ENCODE measurements around the gene KLK8.

DNA sequence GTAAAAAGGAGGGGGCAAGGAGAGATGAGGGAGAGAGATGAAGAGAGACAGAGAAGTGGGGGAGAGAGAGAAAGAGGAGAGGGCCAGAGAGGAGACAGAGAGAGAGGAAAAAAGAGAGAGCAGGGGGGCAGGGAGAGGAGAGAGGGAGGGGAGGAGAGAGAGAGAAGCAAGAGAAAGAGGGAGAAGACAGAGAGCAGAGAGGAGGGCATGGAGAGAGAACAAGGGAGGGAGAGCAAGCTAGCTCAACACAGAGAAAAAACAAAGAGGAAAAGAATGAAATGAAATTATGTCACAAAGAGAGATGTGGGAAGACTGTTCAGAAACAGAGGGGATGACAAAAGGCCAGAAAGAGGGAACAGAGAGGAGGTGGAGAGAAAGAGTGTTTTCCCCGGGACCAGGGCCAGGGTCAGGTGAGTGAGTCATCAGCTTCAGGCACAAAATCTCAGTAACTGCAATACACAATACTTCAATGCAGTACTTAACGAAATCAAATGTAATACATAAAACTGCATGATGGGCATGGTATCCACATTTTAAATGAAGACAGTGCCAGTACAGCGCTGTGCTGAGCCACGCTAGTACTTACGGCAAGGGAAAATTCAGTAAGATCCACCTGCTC lies 22.5 kb downstream of the KLK8 start:
- TF ChIP-seq GABPA (IDR thresholded peaks at IDR 0.05 in 1 of 2, conservative IDR thresholded peaks at IDR 0.05 in 1 of 2) (no peak), JUND (IDR thresholded peaks at IDR 0.05) (no peak), YY1 (IDR thresholded peaks at IDR 0.05) (no peak), SP1 (IDR thresholded peaks at IDR 0.05) (no peak), EGR1 (IDR thresholded peaks at IDR 0.05; ENCODE audit: low read depth in 2 of 2) (no peak), TAF1 (conservative IDR thresholded peaks at IDR 0.05) (no peak), HNF4G (IDR thresholded peaks at IDR 0.05) (no peak), NR2F2 (IDR thresholded peaks at IDR 0.05) (no peak), RAD21 (IDR thresholded peaks at IDR 0.05) (no peak)
- TF ChIP-seq, protein P1, sequence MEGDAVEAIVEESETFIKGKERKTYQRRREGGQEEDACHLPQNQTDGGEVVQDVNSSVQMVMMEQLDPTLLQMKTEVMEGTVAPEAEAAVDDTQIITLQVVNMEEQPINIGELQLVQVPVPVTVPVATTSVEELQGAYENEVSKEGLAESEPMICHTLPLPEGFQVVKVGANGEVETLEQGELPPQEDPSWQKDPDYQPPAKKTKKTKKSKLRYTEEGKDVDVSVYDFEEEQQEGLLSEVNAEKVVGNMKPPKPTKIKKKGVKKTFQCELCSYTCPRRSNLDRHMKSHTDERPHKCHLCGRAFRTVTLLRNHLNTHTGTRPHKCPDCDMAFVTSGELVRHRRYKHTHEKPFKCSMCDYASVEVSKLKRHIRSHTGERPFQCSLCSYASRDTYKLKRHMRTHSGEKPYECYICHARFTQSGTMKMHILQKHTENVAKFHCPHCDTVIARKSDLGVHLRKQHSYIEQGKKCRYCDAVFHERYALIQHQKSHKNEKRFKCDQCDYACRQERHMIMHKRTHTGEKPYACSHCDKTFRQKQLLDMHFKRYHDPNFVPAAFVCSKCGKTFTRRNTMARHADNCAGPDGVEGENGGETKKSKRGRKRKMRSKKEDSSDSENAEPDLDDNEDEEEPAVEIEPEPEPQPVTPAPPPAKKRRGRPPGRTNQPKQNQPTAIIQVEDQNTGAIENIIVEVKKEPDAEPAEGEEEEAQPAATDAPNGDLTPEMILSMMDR (IDR thresholded peaks at IDR 0.05; ENCODE audit: low read depth, low read length, missing input control) = no peak
- TF ChIP-seq, protein P2, sequence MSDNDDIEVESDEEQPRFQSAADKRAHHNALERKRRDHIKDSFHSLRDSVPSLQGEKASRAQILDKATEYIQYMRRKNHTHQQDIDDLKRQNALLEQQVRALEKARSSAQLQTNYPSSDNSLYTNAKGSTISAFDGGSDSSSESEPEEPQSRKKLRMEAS (IDR thresholded peaks at IDR 0.05) = no peak
- TF ChIP-seq, protein P3, sequence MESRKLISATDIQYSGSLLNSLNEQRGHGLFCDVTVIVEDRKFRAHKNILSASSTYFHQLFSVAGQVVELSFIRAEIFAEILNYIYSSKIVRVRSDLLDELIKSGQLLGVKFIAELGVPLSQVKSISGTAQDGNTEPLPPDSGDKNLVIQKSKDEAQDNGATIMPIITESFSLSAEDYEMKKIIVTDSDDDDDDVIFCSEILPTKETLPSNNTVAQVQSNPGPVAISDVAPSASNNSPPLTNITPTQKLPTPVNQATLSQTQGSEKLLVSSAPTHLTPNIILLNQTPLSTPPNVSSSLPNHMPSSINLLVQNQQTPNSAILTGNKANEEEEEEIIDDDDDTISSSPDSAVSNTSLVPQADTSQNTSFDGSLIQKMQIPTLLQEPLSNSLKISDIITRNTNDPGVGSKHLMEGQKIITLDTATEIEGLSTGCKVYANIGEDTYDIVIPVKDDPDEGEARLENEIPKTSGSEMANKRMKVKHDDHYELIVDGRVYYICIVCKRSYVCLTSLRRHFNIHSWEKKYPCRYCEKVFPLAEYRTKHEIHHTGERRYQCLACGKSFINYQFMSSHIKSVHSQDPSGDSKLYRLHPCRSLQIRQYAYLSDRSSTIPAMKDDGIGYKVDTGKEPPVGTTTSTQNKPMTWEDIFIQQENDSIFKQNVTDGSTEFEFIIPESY (IDR thresholded peaks at IDR 0.05) = no peak
- TF ChIP-seq, protein P4, sequence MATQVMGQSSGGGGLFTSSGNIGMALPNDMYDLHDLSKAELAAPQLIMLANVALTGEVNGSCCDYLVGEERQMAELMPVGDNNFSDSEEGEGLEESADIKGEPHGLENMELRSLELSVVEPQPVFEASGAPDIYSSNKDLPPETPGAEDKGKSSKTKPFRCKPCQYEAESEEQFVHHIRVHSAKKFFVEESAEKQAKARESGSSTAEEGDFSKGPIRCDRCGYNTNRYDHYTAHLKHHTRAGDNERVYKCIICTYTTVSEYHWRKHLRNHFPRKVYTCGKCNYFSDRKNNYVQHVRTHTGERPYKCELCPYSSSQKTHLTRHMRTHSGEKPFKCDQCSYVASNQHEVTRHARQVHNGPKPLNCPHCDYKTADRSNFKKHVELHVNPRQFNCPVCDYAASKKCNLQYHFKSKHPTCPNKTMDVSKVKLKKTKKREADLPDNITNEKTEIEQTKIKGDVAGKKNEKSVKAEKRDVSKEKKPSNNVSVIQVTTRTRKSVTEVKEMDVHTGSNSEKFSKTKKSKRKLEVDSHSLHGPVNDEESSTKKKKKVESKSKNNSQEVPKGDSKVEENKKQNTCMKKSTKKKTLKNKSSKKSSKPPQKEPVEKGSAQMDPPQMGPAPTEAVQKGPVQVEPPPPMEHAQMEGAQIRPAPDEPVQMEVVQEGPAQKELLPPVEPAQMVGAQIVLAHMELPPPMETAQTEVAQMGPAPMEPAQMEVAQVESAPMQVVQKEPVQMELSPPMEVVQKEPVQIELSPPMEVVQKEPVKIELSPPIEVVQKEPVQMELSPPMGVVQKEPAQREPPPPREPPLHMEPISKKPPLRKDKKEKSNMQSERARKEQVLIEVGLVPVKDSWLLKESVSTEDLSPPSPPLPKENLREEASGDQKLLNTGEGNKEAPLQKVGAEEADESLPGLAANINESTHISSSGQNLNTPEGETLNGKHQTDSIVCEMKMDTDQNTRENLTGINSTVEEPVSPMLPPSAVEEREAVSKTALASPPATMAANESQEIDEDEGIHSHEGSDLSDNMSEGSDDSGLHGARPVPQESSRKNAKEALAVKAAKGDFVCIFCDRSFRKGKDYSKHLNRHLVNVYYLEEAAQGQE (IDR thresholded peaks at IDR 0.05) = no peak
- TF ChIP-seq, protein P5, sequence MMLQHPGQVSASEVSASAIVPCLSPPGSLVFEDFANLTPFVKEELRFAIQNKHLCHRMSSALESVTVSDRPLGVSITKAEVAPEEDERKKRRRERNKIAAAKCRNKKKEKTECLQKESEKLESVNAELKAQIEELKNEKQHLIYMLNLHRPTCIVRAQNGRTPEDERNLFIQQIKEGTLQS (IDR thresholded peaks at IDR 0.05) = no peak

Measured in liver (tissue), 3 donors.